SK-MEL-5 (cell line): ENCODE results near the gene PREX1. TPM values are rescaled to one million over a fixed set of nuclear protein-coding genes. Genes with fewer than 3 reads are reported as not detected.
"Not testable (repeated sequence)": the region's sequence is repeated elsewhere in the genome, so short reads cannot be mapped to it uniquely, and the experiment has no call there.

Experiments used
- DNase-seq: peaks from one replicate; pipeline ENCODE4 v3.0.0-alpha.2; 2016; ENCODE audit warnings: low read depth, low spot score
- in situ Hi-C: cut with HindIII; loops from 2 replicates; pipeline ENCODE4 v1.10.0; 2016; ENCODE audit warnings: low sequenced_read_pairs, high pct_unique_total_duplicates, low pct_unique_long_range_greater_than_20kb
- total RNA-seq: library from RNA; depleted of rRNA; stranded (reverse); fragments of >200 nt; shearing (Covaris generic); gene quantifications from 2 replicates; pipeline ENCODE4 v1.2.3, GENCODE V29; 2014

The PREX1 gene
- total RNA-seq, 1 experiment from 2014 or later: 10.0 TPM

GRCh38 chr20:48599748-48600469 lies 227.9 kb downstream of the PREX1 start:
- in situ Hi-C loops: no loop called here
- no peak for DNase-seq

DNA sequence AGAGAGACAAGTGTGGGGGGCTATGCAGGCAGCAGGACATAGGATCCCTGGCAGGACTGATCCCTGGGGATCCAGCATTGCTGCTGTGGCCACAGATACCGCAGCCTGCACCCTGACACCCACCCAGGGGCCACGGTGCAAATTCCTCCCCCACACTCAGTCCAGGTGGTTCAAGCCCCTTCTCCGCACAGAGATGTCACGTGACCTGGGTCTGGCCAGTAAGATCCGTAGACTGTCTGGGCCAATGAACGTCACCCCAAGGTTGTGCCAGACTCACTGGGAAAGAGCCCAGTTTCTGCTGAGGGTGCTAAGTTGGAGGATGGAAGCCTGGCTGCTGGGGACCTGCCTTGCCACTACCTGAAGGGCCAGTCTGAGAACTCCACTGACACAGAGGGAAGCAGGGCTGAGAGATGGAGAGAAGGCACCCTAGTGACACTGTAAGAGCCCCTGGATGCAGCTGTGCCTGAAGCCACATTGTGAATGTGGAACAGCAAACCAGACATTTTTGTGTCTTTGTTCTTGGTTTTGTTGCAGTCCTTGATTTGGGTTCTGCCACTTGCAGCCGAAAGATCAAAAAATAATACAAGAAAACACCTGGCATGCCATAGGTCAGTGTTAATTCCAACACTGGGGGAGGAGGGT lies 228.6 kb downstream of the PREX1 start:
- no peak for DNase-seq
- in situ Hi-C loops: no loop called here

GRCh38 chr20:48598303-48598941 lies 229.4 kb downstream of the PREX1 start:
- DNase-seq, in situ Hi-C loops: not testable (repeated sequence)

GRCh38 chr20:48597521-48598302 lies 230.1 kb downstream of the PREX1 start:
- no peak for DNase-seq
- in situ Hi-C loops: no loop called here

DNA sequence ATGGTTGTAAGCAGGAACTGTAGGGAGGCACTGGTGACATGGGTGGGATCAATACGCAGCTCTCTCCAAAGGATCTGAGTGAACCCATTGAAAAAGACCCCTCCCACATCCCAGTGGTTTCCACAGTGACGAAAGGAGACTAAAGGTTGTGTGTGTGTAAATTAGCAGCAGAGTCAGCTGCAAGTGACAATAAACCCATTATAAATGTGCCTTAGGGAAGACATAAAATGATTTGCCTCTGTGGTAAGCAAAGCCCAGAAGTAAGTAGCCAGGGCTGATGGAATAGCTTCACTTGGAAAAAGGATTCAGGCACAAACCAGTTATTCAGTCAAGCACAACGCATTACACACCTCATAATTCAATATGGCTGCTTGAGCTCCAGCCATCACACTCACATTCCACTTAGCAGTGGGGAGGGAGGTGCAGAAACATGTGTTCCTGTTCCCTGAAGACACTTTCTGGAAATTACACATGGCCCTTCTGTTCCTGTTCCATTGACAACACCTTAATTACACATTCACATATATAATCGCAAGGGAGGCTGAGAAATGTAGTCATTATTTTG lies 231.4 kb downstream of the PREX1 start:
- in situ Hi-C loops: no loop called here
- DNase-seq: no peak

DNA sequence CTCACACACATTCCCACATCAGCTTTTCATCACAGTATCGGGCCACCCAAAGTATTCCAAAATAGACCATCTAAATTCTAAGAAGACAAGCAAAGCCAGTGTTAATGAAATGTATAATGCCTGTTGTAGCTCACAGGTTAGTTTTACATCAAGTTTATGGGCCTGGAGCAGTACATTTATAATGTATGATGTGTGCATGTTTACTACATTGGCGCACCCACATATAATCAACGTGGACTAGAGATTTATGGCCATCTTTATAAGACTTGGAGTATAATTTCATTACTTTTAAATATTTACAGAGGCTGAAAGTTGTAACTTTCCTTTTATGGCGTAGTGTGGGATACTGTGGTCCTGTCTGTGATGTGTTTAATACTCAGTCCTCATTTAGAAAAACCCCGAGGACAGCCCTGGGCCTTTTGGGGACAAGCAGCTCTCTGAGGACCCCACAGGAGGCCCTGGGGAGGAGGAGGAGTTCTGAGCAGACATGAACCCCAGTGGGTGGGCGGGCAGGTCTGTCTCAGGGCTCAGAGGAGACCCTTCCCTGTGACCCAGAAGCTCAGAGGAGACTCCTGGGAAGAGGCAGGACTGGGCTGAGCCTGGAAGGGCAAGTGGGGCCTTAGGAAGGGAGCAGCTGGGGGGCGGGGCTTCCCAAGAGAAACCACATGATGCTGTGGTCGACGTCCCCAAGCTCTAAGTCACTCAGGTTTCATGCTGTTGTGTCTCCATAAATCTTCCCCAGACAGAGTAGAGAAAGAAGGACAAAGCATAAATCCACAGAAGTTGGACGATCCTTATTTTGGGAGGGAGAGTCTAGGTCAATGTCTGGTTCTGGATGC lies 232.1 kb downstream of the PREX1 start:
- in situ Hi-C loops: no loop called here
- DNase-seq: no peak

GRCh38 chr20:48594533-48594932 lies 233.3 kb downstream of the PREX1 start:
- in situ Hi-C loops: no loop called here
- DNase-seq: no peak

GRCh38 chr20:48592107-48592940 lies 235.5 kb downstream of the PREX1 start:
- DNase-seq: no peak

GRCh38 chr20:48586730-48587129 lies 241.1 kb downstream of the PREX1 start:
- in situ Hi-C loops: no loop called here
- DNase-seq: no peak

More at GRCh38 chr20:48592107-48592940, 235.5 kb downstream of the PREX1 start:
- in situ Hi-C loops: no loop called here

DNA sequence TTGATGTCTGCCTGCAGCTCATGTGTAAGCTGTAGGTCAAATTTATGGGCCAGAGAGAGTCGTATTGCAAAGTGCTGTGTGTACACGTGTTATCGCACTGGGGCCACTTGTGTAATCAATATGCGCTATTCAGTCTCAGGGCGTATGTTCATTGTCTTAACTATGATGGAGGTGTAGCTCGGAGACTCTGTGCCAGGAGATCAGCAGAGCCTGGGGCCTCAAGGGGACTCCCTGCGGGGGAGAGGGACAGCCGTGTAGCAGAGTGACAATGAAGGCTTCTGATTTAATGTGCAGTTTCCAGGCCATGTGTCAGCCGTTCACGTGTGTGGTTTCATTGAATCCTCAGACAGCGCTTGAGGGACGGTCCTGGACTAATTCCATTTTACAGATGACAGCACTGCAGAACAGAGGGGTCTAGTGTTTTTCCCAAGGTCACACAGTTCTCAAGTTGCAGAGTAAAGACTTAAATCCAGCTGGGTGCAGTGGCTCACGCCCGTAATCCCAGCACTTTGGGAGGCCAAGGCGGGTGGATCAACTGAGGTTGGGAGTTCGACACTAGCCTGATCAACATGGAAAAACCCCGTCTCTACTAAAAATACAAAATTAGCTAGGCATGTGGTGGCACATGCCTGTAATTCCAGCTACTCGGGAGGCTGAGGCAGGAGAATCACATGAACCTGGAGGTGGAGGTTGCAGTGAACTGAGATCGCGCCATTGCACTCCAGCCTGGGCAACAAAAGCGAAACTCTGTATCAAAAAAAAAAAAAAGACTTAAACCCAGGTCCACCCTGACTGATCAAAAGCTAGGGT lies 242.5 kb downstream of the PREX1 start:
- in situ Hi-C loops: no loop called here
- DNase-seq: no peak

DNA sequence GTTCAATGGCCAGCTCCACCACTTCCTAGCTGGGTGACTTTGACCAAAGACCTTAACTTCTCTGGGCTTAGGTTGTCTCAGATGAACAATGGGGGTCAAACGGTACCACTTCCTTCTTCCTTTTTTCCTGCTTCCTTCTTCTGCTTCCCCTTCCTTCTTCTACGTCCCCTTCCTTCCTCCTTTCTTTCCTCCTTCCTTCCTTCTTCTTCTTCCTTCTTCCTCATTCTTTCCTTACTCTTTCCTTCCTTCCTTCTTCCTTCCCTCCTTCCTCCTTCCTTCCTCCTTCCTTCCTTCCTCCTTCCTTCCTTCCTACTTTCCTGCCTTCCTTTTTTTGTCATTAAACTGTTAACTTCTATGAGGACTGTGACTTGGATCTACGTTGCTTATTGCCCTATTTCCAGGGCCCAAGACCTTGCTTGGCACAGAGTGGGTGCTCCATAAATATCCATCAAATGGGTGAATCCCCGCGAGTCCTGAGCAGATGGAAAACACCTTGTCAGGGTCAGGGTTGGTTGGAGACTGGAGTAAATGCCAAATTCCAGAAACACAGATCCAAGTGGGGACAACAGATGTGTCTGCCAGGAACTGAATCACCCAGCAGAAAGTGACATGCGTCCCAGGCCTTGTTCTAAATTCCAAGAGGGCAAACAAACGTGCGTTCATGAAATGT lies 243.3 kb downstream of the PREX1 start:
- in situ Hi-C loops: no loop called here
- no peak for DNase-seq

DNA sequence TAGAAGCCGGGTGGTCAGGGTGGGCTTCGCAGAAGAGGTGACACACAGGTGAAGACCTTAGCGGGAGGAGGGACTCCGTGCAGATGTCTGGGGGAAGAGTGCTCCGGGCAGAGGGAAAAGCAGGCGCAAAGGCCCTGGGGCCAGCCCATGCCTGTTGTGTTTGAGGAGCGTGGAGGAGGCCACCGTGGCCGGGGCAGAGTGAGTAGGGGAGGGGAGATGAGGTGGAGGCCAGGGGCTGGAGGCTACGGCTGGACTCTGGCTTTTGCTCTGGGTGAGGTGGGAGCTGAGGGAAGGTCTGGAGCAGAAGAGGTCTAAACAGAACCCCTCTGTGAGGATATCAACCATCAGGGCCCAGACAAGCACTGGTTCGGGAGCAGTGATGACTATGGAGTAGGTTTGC lies 244.0 kb downstream of the PREX1 start:
- DNase-seq: no peak
- in situ Hi-C loops: no loop called here

DNA sequence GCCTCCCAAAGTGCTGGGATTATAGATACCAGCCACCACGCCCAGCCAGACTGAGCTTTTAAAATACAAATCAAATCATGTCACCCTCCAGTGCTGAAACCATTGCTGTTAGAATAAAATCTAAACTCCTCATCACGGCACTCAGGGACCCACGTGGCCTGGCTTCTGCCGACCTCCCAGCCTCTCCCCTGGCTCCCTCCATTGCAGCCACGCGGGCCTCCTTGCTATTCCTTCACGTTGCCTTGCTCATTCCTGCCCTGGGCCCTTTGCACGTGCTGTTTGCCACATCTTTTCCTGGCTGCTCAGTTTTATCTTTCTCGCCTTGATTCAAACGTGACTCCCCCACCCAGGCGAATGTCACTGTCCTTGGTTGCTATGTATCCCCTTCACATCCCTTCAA lies 244.6 kb downstream of the PREX1 start:
- in situ Hi-C loops: no loop called here
- DNase-seq: no peak

- DNase-seq: no peak
- in situ Hi-C loops: no loop called here
Measured at GRCh38 chr20:48582673-48582985, 245.2 kb downstream of the PREX1 start.

- in situ Hi-C loops: no loop called here
- no peak for DNase-seq
Measured at GRCh38 chr20:48581167-48581566, 246.6 kb downstream of the PREX1 start.
